ENCODE results near the gene SLC8A3.

- TF ChIP-seq CTCF (conservative IDR thresholded peaks at IDR 0.05; ENCODE audit: low read length) (no peak), EZH2phosphoT487 (IDR thresholded peaks at IDR 0.05; ENCODE audit: borderline replicate concordance, low read depth, low read length) (no peak)
These were observed 156.3 kb downstream of the SLC8A3 start for GRCh38 chr14:70032447-70032846.
